Stimulated activated CD4-positive, alpha-beta T cell treated with anti-CD3 and anti-CD28 coated beads, Interleukin-4, amount 100 ng/mL, for 48 hours (primary cell): ENCODE data around the gene DNAJC5.
A peak's percentile ranks its signal among the peaks of the same experiment; 100 is the strongest.
"Not testable (repeated sequence)": the region's sequence is repeated elsewhere in the genome, so short reads cannot be mapped to it uniquely, and the experiment has no call there.

Experiments
- DNase-seq, 2 donors: peaks; one replicate each; pipeline ENCODE4 v3.0.0-alpha.2; 2020; ENCODE audit warnings: low read depth in 2 of 2

DNAJC5 gene, protein sequence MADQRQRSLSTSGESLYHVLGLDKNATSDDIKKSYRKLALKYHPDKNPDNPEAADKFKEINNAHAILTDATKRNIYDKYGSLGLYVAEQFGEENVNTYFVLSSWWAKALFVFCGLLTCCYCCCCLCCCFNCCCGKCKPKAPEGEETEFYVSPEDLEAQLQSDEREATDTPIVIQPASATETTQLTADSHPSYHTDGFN

GRCh38 chr20:63894358-63895201 lies at the start of gene DNAJC5:
Gene DNAJC5, plus strand, starts transcription at chr20:63895126. Its CDS starts 33,220 bp downstream, at chr20:63928346.
- peak; percentile 93 to 95 for DNase-seq

- no peak for DNase-seq
Observed at GRCh38 chr20:63846128-63846771, 48.7 kb upstream of the DNAJC5 start.

GRCh38 chr20:63846888-63847236 lies 48.1 kb upstream of the DNAJC5 start:
- DNase-seq, result no peak

DNA sequence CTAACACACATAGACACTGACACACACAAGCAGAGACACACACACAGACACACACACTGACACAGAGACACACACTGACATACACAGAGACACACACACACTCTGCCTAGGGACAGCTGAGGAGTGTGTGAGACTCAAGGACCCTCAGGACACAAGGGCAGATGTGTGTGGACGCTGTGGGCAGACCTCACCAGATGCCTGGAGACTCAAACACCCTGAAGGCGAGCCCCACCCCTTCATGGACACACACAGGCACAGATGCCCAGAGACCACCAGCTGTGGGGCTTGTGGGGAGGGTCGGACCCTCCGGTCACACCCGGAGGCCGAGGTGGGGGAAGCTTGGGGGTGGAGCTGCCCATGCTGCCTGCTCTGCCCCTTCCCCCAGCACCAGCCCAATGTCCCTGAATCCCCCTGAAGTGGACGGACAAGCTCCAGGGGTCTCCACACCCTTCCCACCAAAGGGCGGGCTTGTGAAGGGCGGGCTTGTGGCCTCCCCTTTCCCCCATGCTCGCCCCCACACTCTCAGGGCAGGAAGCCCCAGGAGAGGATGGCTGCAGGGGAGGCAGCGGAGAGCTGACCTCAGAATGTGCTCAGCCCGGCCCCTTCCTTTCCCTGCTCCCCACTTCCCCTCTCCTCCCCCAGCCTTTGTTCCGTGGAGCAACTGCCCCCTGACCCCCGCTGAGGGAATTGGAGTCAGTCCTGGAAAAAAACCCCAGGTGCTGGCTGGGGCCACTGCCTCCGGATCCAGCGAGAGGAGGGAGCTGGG lies 47.5 kb upstream of the DNAJC5 start:
- no peak for DNase-seq

DNA sequence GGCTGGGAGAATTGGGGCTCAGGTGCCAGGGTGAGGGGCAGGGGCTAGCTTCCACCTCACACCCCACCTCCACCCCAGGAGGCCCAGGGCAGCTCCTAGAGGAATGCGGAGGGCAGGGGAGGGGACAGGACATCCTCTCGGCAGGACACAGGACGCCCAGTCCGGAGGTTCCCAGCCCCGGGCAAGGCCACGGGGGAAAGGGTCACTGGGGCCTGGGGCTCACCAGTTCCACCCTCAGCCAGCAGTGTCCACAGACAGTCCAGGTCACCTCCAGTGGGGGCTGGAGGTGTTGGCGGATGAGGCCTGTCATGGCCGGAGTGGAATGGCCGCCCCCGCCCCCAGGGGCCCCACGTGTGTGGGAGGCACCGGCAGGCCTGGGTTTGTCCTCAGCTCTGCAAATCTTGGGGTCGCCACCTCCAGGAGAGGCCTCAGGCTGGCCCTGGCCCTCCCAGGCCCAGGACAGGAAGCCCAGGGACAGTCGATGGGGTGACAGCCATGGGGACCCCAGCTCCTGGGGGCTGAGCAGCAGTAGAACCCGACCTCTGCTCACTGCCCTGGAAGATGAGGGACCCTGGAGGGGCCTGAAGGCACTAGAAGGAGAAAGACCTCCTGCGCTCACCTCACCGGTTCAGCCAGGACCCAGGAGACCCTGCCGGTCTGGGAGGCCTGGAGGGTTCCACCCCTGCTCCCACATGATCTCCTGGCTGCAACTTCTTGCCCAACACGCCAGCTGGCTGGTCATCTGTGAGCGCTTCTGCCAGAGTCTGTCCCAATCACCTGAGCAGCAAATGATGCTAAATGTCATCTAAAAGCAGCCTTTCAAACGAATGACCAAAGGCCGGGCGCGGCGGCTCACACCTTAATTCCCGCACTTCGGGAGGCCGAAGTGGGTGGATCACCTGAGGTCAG lies 46.7 kb upstream of the DNAJC5 start:
- no peak for DNase-seq

DNA sequence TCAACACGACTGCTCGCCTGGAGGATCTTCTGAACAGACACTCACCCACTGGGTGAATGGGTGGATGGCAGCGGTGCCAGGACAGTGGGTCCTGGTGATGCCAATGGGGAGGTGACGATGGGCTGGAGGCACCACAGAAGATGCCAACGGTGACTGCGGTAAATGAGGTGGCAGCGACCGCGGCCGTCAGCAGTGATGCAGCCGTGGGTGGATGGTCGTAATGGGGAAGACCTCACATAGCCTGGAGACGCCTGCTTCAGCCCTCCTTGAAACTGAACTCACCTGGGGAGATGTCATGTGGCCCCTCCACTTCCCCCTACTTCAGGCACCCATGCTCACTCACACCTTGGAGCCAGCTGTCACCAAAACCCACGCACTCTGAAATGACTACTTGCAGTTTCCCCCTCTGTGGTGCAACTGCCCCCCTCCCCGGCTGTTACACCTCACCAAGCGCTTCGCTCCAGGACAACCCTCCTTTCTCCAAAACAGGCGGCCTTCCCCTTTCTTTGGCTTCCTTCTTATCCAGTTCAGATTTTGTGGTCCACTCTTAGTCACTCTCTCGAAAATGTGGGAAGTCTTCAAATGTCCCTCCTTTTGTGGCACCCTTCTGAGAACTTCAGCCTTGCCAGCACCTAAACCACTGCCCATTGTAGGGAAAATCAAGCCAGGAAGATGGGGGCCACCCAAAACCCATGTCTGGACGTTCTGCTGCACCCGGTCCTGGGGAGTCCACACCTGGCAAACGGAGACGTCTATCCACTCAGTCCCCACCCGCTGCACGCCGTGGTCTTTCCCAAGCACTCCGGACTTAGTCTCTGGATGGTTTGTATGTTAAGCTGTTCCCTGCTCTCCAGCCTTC lies 44.0 kb upstream of the DNAJC5 start:
- peak; percentile 51 to 64 for DNase-seq

- not testable (repeated sequence) for DNase-seq
Observed at GRCh38 chr20:63851548-63851943, 43.4 kb upstream of the DNAJC5 start.

- not testable (repeated sequence) for DNase-seq
Observed at GRCh38 chr20:63853733-63854068, 41.2 kb upstream of the DNAJC5 start.

GRCh38 chr20:63854069-63854765 lies 40.7 kb upstream of the DNAJC5 start:
- DNase-seq, result no peak

DNA sequence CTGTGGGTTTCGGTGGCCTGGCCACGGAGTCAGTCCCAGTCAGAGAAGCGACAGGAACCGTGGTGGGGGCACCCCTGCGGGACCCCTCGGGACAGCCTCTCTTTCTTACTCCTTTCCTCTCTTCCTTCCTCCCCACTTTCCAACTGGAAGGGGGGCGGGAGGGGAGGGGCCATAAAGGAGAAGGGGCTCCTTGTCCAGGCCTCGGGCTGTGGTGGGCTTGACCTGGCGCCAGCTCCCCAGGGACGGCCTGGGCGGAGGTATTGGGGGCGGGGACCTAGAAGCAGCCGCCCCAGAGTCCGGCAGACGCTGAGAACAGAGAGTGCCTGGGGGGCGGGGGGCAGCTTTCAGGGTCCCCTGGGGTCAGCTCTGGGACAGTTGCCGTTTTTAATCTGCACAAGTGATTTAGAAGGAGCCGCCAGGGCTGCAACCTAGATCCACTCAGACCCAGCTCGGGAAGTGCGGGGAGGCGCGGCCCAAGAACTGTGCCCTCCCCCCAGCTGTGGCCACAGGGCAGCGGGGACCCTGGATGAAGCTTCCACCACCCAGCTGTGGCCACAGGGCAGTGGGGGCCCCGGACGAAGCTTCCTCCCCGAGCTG lies 40.1 kb upstream of the DNAJC5 start:
- no peak for DNase-seq

DNA sequence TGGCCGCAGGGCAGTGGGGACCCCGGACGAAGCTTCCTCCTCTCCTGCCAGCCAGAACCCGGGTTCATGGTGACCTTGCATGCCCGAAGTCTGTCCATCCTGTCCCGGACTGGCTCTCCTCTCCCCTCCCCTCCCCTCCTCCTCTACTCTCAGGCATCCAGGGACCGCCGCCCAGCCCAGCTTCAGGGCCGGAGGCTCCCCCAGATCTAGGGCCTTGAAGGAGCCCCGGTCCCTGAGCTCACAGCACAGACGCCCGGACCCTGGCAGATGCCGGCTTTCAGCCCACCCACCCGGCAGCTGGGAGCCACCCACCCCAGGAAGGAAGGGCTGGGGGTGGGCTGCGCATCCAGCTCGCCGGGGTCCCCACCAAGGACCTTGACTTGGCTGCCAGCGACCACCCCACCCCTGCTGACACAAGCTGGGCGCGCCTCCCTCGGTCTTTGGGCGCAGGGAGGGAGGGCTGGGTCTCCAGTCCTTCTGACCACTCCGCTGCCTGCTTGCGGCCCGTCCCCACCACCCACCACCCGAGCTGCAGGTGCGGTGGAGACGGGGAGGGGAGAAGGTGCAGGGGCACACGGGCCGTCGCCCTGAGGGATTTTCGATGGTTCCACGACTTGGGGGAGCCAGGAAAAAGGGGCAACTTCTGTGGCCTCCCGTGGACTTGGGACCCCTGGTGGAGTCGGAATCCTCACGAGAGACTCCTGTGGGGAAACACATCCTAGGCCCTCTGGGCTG lies 39.4 kb upstream of the DNAJC5 start:
- no peak for DNase-seq

- DNase-seq, result no peak
Observed at GRCh38 chr20:63856098-63856511, 38.8 kb upstream of the DNAJC5 start.

- DNase-seq, result no peak
Observed at GRCh38 chr20:63857764-63858392, 37.0 kb upstream of the DNAJC5 start.

- no peak for DNase-seq
Observed at GRCh38 chr20:63858393-63859165, 36.3 kb upstream of the DNAJC5 start.

DNA sequence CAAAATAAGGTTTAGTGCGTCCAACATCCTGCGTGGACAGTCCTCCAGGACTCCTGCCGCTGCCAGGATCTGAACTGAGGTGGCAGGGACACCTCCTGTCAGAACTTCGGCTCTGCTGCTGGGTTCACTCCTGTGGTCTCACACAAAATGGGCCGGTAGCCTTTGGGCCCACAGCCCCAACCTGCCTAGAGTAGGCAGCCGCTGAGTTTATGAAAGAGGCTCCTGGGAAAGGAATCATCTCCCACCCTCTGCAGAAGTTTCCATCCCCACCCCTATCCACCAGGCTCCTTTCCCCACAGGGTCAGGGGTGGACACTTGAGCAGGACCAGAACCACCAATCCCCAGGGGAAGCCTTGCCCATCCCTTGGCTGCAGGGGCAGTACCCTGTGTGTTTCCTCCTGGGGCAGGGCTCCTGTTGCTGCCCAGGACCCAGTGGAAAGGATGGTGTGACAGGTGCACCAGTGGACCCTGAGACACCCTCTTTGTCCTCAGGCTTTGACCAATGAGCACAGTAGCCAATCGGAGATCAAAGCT lies 35.7 kb upstream of the DNAJC5 start:
- DNase-seq, result no peak

DNA sequence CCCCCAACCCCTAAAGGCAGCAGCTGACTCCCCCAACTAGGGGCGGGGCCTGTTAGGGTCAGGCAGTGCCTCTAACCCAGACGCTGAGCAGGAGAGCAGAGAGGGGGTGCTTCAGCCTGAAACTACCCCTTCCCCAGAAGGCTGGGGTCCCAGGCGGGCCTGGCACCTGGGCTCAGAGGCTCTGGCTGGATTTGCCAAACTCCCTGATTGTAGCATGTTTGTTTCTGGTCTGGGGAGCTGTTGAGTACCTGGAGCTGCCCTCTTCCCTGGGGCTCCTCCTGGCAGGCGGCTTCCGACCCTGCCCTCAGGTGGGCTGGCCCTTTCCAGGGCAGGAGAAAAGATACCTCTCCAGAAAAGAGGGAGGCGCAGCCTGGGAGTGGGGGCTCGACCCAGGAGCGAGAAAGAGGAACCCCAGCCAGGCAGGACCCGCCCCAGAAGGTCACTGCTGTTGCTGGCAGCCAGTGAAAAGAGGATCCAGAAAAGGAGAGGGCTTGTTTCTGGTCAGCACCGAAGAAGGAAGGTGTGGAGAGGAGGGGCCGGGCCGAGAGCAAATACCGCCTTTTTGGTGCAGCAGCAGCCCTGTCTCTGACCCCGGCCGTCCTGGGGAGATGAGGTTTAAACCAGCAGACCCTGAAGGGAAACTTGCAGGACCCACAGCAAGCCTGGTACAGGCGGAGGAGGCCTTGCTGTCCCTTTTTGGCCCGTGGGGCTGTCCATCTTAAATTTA lies 34.4 kb upstream of the DNAJC5 start:
- DNase-seq, result no peak
